K562 (cell line): ENCODE data around the gene ABCB6. TPM values are rescaled to one million over a fixed set of nuclear protein-coding genes. Genes with fewer than 3 reads are reported as not detected.

Experiments used
- BRD9 ChIP-seq: fragments of 450-650 bp; IDR thresholded peaks from 2 replicates; pipeline ENCODE4 v1.6.1; 2018; ENCODE audit warnings: low read depth; ENCODE audit not compliant: partially characterized antibody
- CBX8 ChIP-seq: fragments of 200-600 bp; sonication (generic); IDR thresholded peaks from 2 replicates; pipeline ENCODE4 v1.6.1; 2012; ENCODE audit warnings: borderline replicate concordance, mixed run types, low read depth, mild to moderate bottlenecking, moderate library complexity, mixed read lengths, low read length, control low read depth, inconsistent platforms; ENCODE audit not compliant: poor library complexity, severe bottlenecking; ENCODE audit errors: extremely low read depth
- CXXC5 ChIP-seq: fragments of 250-450 bp; sonication (Bioruptor Pico); IDR thresholded peaks from 2 replicates; pipeline ENCODE4 v1.8.0; 2022; ENCODE audit warnings: inconsistent platforms, mild to moderate bottlenecking, moderate library complexity
- FOXK2 ChIP-seq, 2 experiments: fragments of 450-650 bp; IDR thresholded peaks in 1 of 2; conservative IDR thresholded peaks in 1 of 2; 2 replicates each; pipeline ENCODE4 v1.6.1; 2016; ENCODE audit warnings: low read depth in 2 of 2, mild to moderate bottlenecking in 1 of 2
- GABPB1 ChIP-seq: sonication (generic); formaldehyde crosslinking; IDR thresholded peaks from 2 replicates; pipeline ENCODE4 v1.8.0; 2022; ENCODE audit warnings: mild to moderate bottlenecking, missing genetic modification reagents
- KAT7 ChIP-seq: sonication (generic); formaldehyde crosslinking; IDR thresholded peaks from 2 replicates; pipeline ENCODE4 v1.8.0; 2022; ENCODE audit warnings: missing genetic modification reagents, mild to moderate bottlenecking, borderline replicate concordance
- MYC ChIP-seq, 2 experiments: fragments of 250-450 bp in 1 of 2; sonication (Bioruptor Pico) in 1 of 2; IDR thresholded peaks; 2 replicates each; pipeline versions ENCODE4 v1.5.1 to v1.6.1; 2012 to 2021; ENCODE audit warnings: low read depth in 2 of 2, borderline replicate concordance in 1 of 2, improper control_type of control experiment in 1 of 2, low read length in 1 of 2, mild to moderate bottlenecking in 1 of 2, moderate library complexity in 1 of 2
- NONO ChIP-seq, 2 experiments: fragments of 200-400 bp in 1 of 2; fragments of 450-650 bp in 1 of 2; formaldehyde crosslinking in 1 of 2; IDR thresholded peaks; 2 replicates each; pipeline ENCODE4 v1.6.1; 2017; ENCODE audit warnings: low read depth in 2 of 2, mild to moderate bottlenecking in 2 of 2, moderate library complexity in 2 of 2, low read length in 1 of 2
- NR4A1 ChIP-seq, 2 experiments: fragments of 250-450 bp in 1 of 2; fragments of 450-650 bp in 1 of 2; sonication (Bioruptor Pico) in 1 of 2; IDR thresholded peaks; 2 replicates each; pipeline versions ENCODE4 v1.4.0 to v1.6.1; 2016 to 2020; ENCODE audit warnings: mild to moderate bottlenecking in 2 of 2, missing compliant biosample characterization in 1 of 2, missing genetic modification characterization in 1 of 2, moderate library complexity in 1 of 2
- POLR2AphosphoS5 ChIP-seq: IDR thresholded peaks from 2 replicates; pipeline ENCODE4 v1.6.1; 2011; ENCODE audit warnings: mild to moderate bottlenecking, low read depth, low read length, moderate library complexity; ENCODE audit not compliant: control insufficient read depth, insufficient read depth
- RBM39 ChIP-seq: fragments of 200-400 bp; formaldehyde crosslinking; optimal IDR thresholded peaks from 2 replicates; pipeline ENCODE3; 2018; ENCODE audit warnings: low read depth, low read length
- RNF2 ChIP-seq: sonication (generic); IDR thresholded peaks from 2 replicates; pipeline ENCODE4 v1.6.1; 2016
- SUPT5H ChIP-seq: fragments of 450-650 bp; IDR thresholded peaks from 2 replicates; pipeline ENCODE4 v1.6.1; 2016
- TBP ChIP-seq: optimal IDR thresholded peaks from 2 replicates; pipeline ENCODE3; 2011; ENCODE audit warnings: low read depth, low read length, improper control_type of control experiment
- WHSC1 ChIP-seq: IDR thresholded peaks from one replicate; pipeline ENCODE4 v1.6.1; 2012; ENCODE audit warnings: low read length, control low read depth, inconsistent platforms
- polyA plus RNA-seq, 8 experiments: library from polyadenylated mRNA; depleted of rRNA in 4 of 8; stranded (reverse) in 5 of 8; unstranded in 3 of 8; fragments of >200 nt; fragmentation: Nextera tagmentation in 2 of 8; fragmentation: Illumina TruSeq in 1 of 8; extraction: Ambion mirVana in 2 of 8; extraction: Trizol in 1 of 8; gene quantifications; 2 replicates each; pipeline versions ENCODE4 v1.2.1 to v1.2.3, GENCODE V29; 2011 to 2014; ENCODE audit warnings: inconsistent platforms in 1 of 8, missing spikeins in 1 of 8
- total RNA-seq, 7 experiments: library from RNA; depleted of rRNA in 6 of 7; stranded (reverse); fragments of >200 nt in 6 of 7; fragmentation: Illumina TruSeq in 2 of 7; extraction: Trizol in 2 of 7; gene quantifications; 2 replicates each; pipeline versions ENCODE4 v1.2.1 to v1.2.3, GENCODE V29; 2011 to 2021; ENCODE audit warnings: low replicate concordance in 1 of 7
- TF ChIP-seq, protein P1 (sequence below): fragments of 450-650 bp; IDR thresholded peaks from 2 replicates; pipeline ENCODE4 v1.6.1; 2016
- TF ChIP-seq, protein P2 (sequence below): sonication (generic); formaldehyde crosslinking; IDR thresholded peaks from 2 replicates; pipeline ENCODE4 v1.8.0; 2022; ENCODE audit warnings: mild to moderate bottlenecking, missing genetic modification reagents
- TF ChIP-seq, protein P3 (sequence below), 2 experiments: fragments of 450-650 bp in 1 of 2; sonication (generic) in 1 of 2; formaldehyde crosslinking; conservative IDR thresholded peaks; 2 replicates each; pipeline versions ENCODE4 v1.4.0 to v1.8.1; 2020 to 2022; ENCODE audit warnings: mild to moderate bottlenecking in 1 of 2, missing genetic modification reagents in 1 of 2

ABCB6 gene
- total and polyA plus RNA-seq, 9 of the 15 experiments (the other 6 are each of a cell fraction or from before 2014, with no cell fraction given): 3.7 to 29.8 (median 16.8) TPM

DNA sequence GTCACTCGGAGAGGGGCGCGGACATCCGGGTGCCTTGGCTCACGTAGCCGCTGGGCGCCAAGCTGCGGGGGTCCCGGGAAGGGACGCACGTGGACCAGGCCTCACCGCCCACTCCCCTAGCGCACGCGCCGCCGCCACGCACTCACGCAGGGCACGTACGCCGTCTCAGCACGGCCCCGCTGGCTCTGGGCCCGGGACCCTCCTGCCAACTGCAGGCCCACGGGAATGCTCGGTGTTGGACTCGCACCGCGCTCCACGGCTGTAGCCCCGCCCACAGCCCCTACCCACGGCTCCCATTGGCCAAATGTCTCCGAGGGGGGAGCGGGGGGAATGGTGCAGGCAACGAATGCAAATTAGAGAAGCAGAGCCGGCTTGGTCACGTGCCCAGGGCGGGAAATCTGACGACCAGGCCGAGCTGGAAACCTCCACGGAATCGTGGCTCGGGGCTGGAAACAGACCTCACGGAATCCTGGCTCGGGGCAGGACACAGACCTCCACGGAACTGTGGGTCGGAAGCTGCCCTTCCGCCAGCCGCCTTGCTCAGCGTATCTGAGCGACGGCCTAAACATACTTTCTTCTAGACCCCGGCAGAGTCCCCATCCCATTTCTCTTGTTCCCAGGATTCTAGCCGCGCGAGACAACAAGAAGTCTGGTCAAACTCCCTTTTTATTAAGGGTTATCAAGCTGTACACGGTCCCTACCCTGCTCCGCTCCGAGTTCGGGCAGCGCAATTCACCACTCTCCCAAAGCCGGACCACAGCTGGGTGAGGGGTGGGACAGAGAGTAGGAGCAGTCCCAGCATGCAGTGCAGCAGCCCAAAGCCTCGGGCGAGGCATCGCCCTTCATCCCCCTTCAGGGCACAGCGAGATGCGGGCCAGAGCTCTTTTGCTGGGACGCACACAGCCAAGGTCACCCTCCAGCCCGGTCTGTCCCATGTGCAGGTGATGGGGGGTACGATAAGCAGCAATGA, at the start of gene ABCB6 (continued):
- peak; percentile 55 for TF ChIP-seq GABPB1 (CRISPR knock-in tag)
- TF ChIP-seq, protein P1, sequence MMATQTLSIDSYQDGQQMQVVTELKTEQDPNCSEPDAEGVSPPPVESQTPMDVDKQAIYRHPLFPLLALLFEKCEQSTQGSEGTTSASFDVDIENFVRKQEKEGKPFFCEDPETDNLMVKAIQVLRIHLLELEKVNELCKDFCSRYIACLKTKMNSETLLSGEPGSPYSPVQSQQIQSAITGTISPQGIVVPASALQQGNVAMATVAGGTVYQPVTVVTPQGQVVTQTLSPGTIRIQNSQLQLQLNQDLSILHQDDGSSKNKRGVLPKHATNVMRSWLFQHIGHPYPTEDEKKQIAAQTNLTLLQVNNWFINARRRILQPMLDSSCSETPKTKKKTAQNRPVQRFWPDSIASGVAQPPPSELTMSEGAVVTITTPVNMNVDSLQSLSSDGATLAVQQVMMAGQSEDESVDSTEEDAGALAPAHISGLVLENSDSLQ: 0 out of 2 replicates have a peak, but pooled peaks have one; percentile 1
- TF ChIP-seq TBP: peak; percentile 72
- no peak for TF ChIP-seq RBM39
- peak; percentile 60; the same call in 1 of the 2 replicates for TF ChIP-seq MYC (IDR thresholded peaks at IDR 0.05; ENCODE audit: low read depth, low read length)
- TF ChIP-seq MYC (CRISPR knock-in tag; IDR thresholded peaks at IDR 0.05; ENCODE audit: borderline replicate concordance, low read depth): peak; percentile 75; the same call in 1 of the 2 replicates
- TF ChIP-seq, protein P2, sequence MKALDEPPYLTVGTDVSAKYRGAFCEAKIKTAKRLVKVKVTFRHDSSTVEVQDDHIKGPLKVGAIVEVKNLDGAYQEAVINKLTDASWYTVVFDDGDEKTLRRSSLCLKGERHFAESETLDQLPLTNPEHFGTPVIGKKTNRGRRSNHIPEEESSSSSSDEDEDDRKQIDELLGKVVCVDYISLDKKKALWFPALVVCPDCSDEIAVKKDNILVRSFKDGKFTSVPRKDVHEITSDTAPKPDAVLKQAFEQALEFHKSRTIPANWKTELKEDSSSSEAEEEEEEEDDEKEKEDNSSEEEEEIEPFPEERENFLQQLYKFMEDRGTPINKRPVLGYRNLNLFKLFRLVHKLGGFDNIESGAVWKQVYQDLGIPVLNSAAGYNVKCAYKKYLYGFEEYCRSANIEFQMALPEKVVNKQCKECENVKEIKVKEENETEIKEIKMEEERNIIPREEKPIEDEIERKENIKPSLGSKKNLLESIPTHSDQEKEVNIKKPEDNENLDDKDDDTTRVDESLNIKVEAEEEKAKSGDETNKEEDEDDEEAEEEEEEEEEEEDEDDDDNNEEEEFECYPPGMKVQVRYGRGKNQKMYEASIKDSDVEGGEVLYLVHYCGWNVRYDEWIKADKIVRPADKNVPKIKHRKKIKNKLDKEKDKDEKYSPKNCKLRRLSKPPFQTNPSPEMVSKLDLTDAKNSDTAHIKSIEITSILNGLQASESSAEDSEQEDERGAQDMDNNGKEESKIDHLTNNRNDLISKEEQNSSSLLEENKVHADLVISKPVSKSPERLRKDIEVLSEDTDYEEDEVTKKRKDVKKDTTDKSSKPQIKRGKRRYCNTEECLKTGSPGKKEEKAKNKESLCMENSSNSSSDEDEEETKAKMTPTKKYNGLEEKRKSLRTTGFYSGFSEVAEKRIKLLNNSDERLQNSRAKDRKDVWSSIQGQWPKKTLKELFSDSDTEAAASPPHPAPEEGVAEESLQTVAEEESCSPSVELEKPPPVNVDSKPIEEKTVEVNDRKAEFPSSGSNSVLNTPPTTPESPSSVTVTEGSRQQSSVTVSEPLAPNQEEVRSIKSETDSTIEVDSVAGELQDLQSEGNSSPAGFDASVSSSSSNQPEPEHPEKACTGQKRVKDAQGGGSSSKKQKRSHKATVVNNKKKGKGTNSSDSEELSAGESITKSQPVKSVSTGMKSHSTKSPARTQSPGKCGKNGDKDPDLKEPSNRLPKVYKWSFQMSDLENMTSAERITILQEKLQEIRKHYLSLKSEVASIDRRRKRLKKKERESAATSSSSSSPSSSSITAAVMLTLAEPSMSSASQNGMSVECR: peak; percentile 85
- no peak for TF ChIP-seq NR4A1 (CRISPR knock-in tag; IDR thresholded peaks at IDR 0.05)
- TF ChIP-seq NR4A1 (tag; IDR thresholded peaks at IDR 0.05): no peak
- no peak for TF ChIP-seq FOXK2 (conservative IDR thresholded peaks at IDR 0.05 in 1 of 2, IDR thresholded peaks at IDR 0.05 in 1 of 2; ENCODE audit: low read depth in 2 of 2)
- TF ChIP-seq RNF2: peak; percentile 42; the same call in 1 of the 2 replicates
- TF ChIP-seq CXXC5 (CRISPR knock-in tag): peak; percentile 72
- TF ChIP-seq SUPT5H: peak; percentile 83
- TF ChIP-seq NONO (IDR thresholded peaks at IDR 0.05; ENCODE audit: low read depth in 2 of 2, low read length in 1 of 2): peak in 1 of 2 experiments; percentile 71; a peak in 2 of 4 replicates
- peak; percentile 47; the same call in 1 of the 2 replicates for TF ChIP-seq KAT7 (CRISPR knock-in tag)
- peak; percentile 73; the same call in 1 of the 2 replicates for TF ChIP-seq POLR2AphosphoS5
- TF ChIP-seq WHSC1: no peak
- no peak for TF ChIP-seq CBX8
- no peak for TF ChIP-seq BRD9
- TF ChIP-seq, protein P3, sequence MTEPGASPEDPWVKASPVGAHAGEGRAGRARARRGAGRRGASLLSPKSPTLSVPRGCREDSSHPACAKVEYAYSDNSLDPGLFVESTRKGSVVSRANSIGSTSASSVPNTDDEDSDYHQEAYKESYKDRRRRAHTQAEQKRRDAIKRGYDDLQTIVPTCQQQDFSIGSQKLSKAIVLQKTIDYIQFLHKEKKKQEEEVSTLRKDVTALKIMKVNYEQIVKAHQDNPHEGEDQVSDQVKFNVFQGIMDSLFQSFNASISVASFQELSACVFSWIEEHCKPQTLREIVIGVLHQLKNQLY (CRISPR knock-in tag; conservative IDR thresholded peaks at IDR 0.05): no peak
